ENCODE data around the gene STXBP6. TPM values are rescaled to one million over a fixed set of nuclear protein-coding genes. Genes with fewer than 3 reads are reported as not detected.

Gene STXBP6
- total and polyA plus RNA-seq, 2 of the 13 experiments (the other 11 are each of a cell fraction or from before 2014, with no cell fraction given) = 35.3 to 42.8 TPM

- peak; percentile 13; the same call in 1 of the 2 replicates for TF ChIP-seq ATF2 (CRISPR knock-in tag; IDR thresholded peaks at IDR 0.05)
- no peak for TF ChIP-seq E2F2 (CRISPR knock-in tag; IDR thresholded peaks at IDR 0.05; ENCODE audit: borderline replicate concordance)
- TF ChIP-seq CBX1 (IDR thresholded peaks at IDR 0.05; ENCODE audit: low read depth) = no peak
- TF ChIP-seq ARID4A (CRISPR knock-in tag; IDR thresholded peaks at IDR 0.05; ENCODE audit: borderline replicate concordance) = no peak
- TF ChIP-seq NFE2L1 (CRISPR knock-in tag; IDR thresholded peaks at IDR 0.05; ENCODE audit: borderline replicate concordance) = no peak
- TF ChIP-seq HNF1A (IDR thresholded peaks at IDR 0.05; ENCODE audit: low read depth) = peak; percentile 57; the same call in 1 of the 2 replicates
- TF ChIP-seq HNF1A (CRISPR knock-in tag; IDR thresholded peaks at IDR 0.05; ENCODE audit: borderline replicate concordance) = no peak; the same call in 1 of the 2 replicates
- no peak for TF ChIP-seq TFAP4 (IDR thresholded peaks at IDR 0.05; ENCODE audit: borderline replicate concordance, low read depth)
- TF ChIP-seq TFDP1 (CRISPR knock-in tag; IDR thresholded peaks at IDR 0.05; ENCODE audit: borderline replicate concordance) = no peak
- TF ChIP-seq DR1 (CRISPR knock-in tag; IDR thresholded peaks at IDR 0.05) = no peak
- no peak for TF ChIP-seq SNRNP70 (IDR thresholded peaks at IDR 0.05; ENCODE audit: low read depth, low read length)
- TF ChIP-seq HMG20B (CRISPR knock-in tag; conservative IDR thresholded peaks at IDR 0.05) = no peak; the same call in 1 of the 2 replicates
Measured at GRCh38 chr14:24982472-24983155, 67.3 kb downstream of the STXBP6 start (continued).

Measured in HepG2 (cell line).